Inflammatory macrophage treated with lipopolysaccharide for 4 hours (primary cell): ENCODE data around the gene ARMC2.
"Not testable (repeated sequence)": the region's sequence is repeated elsewhere in the genome, so short reads cannot be mapped to it uniquely, and the experiment has no call there.

ENCODE experiments used
- DNase-seq: peaks from one replicate; pipeline ENCODE4 v3.0.0-alpha.2; 2020

The ARMC2 gene

GRCh38 chr6:108922499-108922898 is 74.3 kb downstream of the ARMC2 start:
- no peak for DNase-seq

GRCh38 chr6:108927927-108928326 is 79.7 kb downstream of the ARMC2 start:
- no peak for DNase-seq

GRCh38 chr6:108928650-108929049 is 80.4 kb downstream of the ARMC2 start:
- no peak for DNase-seq

GRCh38 chr6:108931090-108931489 is 82.9 kb downstream of the ARMC2 start:
- not testable (repeated sequence) for DNase-seq

- DNase-seq = no peak
These were observed 88.9 kb downstream of the ARMC2 start for GRCh38 chr6:108937170-108937569.

- no peak for DNase-seq
These were observed 92.5 kb downstream of the ARMC2 start for GRCh38 chr6:108940741-108941140.

GRCh38 chr6:108941281-108941680 is 93.1 kb downstream of the ARMC2 start:
- no peak for DNase-seq

GRCh38 chr6:108941859-108942258 is 93.6 kb downstream of the ARMC2 start:
- peak; percentile 13 for DNase-seq

- DNase-seq = no peak
These were observed 94.6 kb downstream of the ARMC2 start for GRCh38 chr6:108942556-108943492.

- no peak for DNase-seq
These were observed 95.8 kb downstream of the ARMC2 start for GRCh38 chr6:108944071-108944470.

GRCh38 chr6:108944707-108945680 is 96.8 kb downstream of the ARMC2 start:
- DNase-seq = no peak

GRCh38 chr6:108945681-108946159 is 97.5 kb downstream of the ARMC2 start:
- no peak for DNase-seq

- no peak for DNase-seq
These were observed 98.5 kb downstream of the ARMC2 start for GRCh38 chr6:108946695-108947094.

- DNase-seq = peak; percentile 62
These were observed 99.1 kb downstream of the ARMC2 start for GRCh38 chr6:108947114-108947854.

GRCh38 chr6:108948181-108948661 is 100.0 kb downstream of the ARMC2 start:
- DNase-seq = no peak

- no peak for DNase-seq
These were observed 103.2 kb downstream of the ARMC2 start for GRCh38 chr6:108951351-108951953.

- DNase-seq = no peak
These were observed 104.7 kb downstream of the ARMC2 start for GRCh38 chr6:108952776-108953486.

GRCh38 chr6:108953681-108954080 is 105.5 kb downstream of the ARMC2 start:
- DNase-seq = no peak

- no peak for DNase-seq
These were observed 107.2 kb downstream of the ARMC2 start for GRCh38 chr6:108955329-108955949.

- no peak for DNase-seq
These were observed 109.0 kb downstream of the ARMC2 start for GRCh38 chr6:108957221-108957620.
